NCI-H1436 (cell line): Measurements from ENCODE around the gene KCTD6.

Experiments
- DNase-seq: peaks from one replicate; lab custom pipeline; 2025; lab: John Stamatoyannopoulos, UW

The KCTD6 gene

DNA sequence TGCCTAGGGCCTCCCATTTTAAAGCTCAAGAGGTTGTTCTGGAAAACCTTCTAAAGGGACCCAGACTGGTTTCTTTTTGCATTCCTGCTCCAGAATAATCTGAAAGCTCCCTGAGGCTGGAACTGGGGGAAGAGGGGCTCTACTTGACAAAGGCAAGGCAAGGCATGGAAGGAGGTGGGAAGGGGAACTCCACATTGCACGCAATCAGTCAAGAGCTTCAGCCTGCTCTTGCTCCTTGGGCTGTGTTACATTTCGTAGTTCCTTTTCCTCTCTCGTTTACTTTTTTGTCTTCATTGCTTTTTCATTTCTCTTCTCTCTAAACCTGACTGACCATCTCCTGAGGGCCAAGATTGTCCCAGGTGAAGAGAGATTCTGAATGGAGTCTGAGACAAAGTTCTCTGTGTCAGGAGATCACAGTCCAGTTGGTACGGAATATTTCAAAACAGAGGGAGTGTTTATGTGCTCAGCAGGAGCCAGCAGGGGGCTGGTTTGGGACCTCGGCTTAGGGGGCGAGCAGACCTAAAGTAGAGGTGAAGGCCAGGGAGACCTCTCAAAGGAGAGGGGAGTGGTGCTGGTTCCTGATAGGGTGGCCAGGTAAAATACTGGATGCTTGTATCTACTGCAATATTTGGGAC lies 6.0 kb upstream of the KCTD6 start:
- no peak for DNase-seq

DNA sequence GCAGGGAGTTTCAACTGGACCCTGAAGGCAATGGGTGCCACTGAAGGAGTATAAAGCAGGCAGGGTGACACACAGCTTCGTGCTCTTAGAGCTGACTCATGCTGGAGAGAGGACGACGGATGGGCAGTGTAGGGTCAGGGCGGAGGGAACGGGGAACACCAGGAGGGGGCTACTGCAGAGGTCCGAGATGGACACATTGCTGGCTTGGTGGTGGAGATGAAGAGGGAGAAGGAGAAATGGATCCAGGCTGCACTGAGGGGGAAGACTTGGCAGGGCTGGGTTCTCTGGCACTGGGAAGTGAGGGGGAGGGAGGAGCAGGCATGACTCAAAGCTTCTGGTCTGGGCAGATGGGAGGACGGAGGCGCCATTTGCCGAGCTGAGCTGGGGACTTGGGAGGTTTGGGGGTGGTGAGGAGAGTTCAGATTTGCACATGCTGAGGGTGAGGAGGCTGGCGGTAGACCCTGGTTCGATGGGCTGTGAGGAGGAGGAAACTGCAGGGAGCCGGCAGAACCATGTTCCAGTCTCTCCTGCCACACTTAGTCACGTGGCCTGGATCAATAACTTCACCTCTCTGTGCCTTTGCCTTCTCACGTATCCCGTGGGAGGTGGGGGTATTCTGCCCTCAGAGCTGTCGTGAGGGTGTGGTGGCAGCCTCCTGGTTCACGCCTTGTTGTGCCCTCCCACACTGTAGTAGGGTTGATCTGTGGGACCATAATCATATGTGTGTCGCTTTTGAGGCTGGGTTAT lies 4.6 kb upstream of the KCTD6 start:
- DNase-seq: no peak

DNA sequence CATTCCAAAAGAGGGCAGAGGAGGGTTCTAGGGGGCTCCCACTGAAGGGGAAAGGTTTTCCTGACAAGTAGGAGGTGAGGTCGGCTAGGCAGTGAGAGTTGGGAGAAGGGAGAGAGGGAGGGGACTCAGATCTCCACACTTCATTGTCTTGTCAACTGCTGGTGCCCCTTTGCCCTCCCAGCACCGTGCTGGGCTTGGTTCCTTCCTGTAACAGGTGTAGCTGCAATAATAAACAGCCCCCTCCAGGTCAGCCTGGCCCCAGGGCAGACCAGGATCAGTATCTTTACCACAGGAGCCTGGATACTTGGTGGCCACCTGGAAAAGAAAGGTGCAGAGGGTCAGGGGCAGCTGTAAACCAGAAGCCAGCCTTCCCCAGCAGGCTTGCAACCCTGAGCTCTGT lies 2.9 kb upstream of the KCTD6 start:
- DNase-seq: no peak

DNA sequence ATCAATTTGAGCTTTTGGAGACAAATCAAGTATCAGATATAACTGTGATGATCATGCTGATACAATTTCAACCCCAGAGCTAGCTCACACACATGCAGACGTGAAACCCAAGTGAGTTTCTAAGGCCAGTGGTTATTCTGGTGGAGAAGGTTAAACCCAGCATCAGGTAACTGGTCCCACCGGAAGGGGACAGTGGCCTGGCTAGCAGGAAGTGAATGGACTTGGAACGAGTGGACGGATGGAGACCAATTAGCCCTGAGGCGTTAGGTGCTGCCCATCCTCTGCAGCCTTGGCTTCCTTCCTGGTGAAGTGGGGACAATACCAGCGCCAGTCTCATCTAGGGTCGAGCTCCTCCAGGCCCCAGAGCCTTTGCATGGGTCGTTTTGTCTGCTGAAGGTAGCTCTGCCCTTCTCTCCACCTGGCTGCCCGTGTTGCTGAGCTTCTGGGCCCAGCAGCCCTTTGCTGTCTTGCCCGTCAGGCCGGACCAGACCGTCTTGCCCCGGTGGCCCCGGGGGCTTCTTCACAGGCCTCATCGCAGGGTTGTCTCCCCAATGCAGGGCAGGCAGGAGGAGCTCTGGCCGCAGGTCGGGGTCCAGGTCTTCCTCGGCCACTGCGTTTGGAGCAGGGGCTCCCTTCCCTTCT lies 915 bp upstream of the KCTD6 start:
- DNase-seq: no peak

DNA sequence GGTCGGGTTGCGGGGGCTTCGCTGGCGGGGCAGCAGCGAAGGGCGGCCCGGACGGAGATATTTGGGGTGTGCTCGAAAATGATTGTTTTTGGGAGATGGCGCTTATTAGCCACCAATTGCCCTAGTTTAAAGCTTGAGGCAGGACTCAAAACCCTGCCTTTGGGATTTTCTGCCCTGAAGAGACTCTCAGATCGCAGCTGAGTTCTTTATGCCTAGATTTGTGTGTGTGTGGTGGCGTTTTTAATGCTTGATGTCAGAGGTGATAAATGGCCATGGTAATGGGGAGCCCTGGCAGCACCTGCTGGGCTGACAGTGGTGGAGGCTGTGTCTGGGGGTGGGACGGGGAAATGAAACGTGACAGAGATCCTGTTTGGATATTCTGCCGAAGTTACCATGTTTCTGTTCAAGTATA lies 604 bp downstream of the KCTD6 start:
- DNase-seq: no peak

DNA sequence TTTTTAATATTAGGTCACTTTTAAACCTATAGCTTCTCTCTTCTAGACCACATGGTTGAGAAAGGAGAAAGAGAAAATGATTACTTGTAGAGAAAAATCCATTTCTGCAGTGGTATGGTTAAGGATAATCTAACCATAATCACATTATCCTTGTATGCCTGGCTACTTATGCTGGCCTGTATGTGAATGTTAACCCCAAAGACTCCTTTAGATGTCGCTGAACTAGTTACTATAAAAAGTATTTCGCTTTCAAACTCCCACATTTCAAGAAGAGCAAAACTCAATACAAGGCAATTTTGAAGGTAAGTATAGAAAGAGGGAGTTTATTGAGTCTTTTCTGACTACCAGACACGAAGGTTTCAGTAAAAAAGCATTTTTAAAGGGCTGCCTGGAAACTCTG lies 2.2 kb downstream of the KCTD6 start:
- no peak for DNase-seq

DNA sequence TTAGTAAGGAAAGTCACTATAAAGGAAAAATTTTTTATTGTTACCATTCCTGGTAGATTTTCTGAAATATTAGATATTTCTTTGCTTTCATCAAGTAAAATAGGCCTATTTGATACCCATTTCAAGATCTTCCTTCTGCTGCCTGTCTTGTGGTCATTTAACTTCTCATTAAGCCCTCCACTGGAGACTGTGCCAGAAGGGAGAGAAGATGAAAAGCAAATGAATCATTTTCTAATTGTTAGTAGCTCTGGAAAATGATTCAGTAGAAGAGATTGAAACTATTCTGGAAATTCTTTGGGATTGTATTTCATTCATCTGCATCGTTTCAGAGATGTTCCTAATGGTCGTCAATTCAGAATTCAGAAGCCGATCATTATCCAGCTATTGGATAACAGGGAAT lies 3.2 kb downstream of the KCTD6 start:
- DNase-seq: no peak

DNA sequence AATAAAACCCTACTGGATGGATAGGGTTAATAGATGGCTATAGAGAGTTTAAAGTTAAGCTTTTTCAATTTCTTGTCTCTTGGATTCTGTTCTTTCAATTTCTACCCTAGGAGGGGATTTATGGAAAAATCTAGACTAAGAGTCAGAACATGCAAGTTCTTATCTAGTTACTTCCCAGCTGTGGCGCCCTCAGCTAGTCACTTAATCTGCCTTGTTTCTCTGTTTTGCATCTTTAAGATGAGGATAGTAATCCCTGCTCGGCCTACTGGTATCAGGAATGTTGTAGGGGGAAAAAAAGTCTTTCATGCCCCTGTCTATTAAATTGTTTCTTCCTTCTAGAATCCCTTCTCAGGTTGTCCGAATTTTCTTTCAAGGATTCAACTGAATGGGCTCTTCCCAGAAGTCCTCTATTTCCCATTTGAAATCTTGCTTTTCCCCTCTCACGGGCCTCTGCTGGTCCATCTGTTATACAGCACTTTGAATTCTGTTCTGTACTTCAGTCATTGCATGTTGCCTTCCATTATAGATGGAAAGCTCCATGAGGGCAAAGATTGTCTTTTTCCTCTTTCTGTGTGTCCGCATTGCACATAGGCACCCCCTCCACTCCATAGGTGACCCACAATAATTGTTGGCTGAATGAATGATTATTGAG lies 4.4 kb downstream of the KCTD6 start:
- DNase-seq: no peak

DNA sequence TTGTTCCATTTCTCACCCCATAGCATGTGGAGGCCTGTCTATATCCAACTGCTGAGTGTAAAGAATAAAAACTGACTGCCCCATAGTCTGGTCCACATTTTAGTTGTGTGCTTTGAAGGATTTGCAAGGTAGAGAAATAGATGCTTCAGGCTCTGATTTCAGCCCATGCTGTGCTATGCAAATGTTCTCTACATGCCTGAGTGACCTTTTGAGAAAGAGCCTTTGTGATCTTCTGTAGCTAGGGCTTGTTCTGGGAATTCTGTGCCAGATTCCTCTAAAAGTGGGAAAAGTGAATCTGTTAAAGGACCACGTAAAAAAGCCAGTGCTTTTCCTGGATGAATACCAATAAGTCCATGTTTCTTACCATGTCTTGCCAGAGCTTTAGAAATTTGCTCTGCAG lies 5.2 kb downstream of the KCTD6 start:
- DNase-seq: no peak

DNA sequence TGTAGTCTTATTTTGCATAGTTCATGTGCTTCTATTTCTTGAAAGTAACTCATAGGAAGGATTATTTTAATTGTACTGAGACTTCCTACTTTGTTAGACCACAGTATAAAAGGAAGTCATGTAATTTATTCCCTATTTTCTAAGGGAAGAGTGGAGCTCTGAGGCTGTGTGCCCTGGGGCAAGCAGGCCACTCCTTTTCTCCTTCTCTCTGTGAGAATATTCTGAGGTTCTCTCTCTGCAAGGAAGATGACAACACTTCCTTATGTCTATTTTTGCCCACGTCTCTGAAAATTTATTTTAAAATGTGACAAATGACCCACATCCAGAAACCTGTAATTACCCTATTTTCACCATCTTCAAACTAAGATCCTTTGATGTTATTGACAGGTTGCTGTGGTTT lies 11.0 kb downstream of the KCTD6 start:
- DNase-seq: no peak

DNA sequence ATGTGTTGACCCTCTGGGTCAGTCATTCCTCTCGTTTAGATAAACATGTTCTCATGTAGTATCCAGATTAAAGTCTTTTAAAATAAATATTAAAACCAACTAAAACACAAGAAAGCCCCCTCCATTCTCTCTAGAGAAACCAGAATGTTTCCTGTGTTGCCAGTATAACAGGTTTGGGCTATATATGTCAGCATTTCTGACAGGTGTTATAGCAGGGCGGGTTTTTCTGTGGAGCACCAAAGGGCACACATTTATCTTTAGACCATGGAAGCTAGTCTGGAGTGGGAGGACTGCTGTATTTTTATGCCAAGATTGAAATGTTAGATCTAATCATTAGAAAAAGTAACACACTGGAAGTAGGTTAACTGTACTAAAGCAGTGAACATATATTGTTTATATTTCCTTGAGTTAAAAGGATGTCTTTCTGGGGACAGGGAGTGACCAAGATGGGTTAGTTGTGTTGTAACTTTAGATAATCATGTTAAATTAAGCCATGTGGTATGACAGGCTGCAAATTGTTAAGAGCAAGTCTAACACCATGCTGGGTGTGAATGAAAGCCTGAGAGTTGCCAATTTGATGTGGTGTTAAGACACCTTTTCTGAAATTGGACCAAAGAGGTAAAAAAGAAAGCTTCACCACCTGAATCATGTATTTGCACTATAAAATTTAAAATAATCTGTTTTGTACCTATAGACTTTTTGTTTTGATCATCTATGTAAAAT lies 15.6 kb downstream of the KCTD6 start:
- no peak for DNase-seq

DNA sequence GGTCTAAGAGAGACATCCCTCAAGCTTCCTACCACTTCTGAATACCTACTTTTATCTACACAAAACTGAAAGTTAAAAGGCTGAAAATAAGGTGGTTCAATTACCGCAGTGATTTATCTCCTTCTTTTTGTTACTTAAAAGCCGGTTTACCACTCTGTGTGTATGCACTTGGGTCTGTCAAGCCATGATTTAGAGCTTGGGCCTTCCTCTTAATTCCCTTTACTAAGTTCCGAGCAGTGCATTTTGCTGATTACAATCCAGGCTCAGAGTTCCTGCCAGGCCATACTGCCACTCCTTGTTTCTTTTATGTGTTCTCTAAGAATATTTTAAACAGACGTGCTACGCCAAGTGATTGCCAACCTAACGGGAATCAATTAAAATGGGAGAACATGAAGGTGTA lies 16.5 kb downstream of the KCTD6 start:
- DNase-seq: no peak

DNA sequence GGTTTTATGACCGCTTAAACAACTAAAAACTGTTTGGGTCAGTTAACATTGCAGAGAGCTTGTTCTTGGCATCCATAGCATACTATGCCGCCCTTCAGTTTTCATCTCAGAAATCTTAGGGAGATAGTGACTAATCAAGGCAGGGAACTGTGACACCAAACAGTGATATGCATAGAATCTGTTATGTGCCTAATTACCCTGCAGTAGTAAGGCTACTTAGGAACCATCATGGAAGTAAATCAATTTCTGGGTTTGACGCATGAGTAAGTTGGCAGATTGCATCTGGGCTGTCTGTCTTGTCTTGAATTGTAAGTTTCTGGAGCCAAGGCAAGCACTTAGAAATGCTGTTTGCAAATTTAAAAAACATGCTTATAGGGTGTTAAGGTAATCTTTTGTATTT lies 22.5 kb downstream of the KCTD6 start:
- no peak for DNase-seq

DNA sequence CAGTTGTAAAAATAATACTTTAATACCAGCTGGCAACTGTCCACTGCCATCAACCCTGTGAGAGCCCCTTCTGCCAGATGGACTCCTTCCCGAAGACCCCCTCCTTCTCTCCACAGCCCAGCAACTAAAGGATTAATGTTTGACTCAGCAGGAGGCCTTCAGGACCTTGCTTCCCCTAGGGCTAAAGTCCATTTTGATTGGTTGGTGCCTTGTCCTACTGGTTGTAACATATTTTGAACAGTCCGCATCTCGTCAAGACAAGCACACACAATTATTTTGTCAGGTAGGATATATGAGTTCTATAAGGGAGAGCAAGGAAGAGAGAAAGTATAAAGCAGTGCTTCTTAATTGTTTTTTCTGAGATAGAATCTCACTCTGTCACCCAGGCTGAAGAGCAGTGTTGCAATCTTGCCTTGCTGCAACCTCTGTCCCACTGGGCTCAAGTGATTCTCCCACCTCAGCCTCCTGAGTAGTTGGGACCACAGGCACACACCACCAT lies 26.4 kb downstream of the KCTD6 start:
- DNase-seq: no peak

DNA sequence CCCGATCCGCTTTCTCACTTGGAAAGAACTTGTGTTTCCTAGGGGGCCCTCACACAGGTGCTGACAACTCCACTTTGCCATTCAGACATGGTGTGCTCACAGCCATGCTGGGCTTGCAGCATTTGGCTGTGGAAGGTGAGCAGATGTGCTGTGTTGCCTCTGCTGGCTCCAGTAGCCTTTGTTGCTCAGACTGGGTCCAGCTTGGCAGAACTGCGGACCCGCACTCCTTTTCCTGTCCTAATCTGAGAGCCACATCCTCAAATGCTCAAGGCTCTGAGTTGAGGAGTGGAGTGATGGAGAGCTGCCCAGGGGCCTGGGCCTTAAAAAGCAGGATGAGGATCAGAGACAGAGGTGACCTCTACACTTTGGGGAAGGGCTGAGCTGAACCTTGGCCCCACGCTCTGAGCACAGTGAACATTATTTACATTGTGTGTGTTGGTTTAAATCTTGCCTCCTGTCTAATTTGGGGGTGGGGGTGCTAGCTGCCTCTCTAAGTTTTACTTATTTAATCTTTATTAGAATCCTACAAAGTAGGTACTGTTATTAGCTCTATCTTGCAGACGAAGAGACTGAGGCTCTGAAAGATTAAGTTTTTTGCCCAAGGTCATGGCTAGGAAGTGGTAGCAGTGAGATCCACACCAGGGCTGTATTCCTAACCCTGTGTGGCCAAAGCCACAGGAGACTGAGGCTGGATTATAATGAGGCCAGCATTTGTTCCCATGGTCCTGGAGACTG lies 27.9 kb downstream of the KCTD6 start:
- no peak for DNase-seq

DNA sequence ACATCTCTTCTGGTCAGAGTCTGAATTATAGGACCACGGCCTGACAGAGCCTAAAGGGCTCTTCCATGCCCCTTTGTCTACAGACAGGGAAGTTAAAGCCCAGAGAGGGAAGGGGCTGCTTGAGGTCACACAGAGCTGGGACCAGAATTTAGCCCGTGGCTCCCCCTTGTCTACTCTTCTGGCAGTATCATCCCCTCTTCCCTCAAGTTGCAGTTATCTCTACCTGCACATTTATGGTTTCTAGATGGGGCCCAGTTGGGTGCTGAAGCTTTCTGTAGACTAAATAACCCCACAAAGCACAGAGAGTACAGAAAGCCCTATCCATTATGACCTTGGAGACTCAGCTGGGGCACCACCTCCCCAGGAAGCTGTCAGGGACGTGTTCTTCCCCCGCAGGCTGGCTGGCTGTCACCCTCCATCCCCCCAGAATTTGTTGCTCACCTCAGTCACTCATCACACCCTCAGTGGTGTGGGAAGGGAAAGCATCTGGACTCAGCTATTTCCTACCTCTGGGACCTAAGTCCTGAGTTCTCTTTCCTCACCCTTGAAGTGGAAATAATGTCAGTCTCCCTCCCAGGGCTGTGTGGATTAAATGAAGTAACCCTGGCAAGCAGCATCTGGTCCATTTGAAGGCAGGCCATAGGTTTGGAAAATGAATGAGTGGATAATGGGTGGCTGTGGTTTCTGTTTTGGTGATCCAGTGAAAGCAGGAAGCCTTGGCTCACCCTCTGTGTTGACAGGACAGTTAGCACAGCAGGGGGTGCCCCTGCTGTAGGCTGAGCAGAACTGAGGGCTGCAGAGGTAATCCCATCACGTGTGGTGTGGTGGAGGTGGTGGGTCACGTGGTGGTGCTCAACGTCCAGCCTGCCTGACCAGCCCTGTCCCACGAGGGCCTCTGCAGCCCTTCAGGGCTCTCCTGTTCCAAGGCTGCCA lies 28.8 kb downstream of the KCTD6 start:
- no peak for DNase-seq

DNA sequence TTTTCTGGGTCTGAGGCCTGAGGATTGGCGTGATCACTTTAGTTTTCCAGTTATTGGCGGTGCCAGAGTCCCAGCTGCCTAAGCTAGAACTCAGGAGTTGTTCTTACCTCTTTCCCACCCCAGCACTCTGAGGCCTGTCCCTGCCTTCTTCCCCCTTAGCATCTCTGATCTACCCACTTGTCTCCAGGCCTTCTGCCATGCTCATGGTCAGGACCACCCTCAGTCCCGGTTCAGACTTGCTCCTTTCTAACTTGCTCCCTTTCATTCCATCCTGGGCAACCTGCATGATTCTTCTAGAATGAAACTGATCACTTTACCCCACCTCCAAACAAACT lies 29.4 kb downstream of the KCTD6 start:
- DNase-seq: no peak

DNA sequence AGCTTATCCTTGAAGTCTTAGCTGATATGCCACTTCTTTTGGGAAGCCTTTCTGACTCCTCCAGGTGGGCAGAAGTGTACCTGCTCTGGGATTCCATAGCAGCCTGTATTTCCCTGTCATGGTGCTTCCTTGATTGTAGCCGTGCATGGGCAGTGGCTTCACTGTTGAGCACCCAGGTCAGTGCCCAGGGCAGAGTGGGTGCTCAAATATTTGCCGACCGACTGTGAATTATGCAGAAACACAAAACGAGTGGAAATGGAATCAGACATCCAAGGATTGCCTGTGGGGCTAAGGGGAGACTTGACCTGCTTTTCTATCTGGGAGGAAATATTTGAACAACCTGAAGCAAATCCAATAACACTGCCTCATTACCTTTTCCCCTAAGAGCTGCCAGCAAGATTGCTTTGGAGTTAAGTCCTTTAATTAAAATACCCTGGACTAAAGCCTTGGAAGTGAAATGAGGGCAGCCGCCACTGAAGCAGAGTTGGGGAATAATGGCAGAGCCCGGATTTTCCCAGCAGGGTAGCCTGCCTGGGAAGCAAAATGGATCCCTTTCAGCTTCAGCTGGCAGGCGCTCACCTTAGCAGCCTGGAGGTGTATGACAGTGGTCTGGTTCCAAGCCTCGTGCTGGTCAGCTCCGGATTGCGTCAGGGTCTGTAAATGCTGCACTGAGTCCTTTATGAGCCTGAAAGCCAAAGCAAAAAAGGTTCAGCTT lies 30.2 kb downstream of the KCTD6 start:
- DNase-seq: no peak

DNA sequence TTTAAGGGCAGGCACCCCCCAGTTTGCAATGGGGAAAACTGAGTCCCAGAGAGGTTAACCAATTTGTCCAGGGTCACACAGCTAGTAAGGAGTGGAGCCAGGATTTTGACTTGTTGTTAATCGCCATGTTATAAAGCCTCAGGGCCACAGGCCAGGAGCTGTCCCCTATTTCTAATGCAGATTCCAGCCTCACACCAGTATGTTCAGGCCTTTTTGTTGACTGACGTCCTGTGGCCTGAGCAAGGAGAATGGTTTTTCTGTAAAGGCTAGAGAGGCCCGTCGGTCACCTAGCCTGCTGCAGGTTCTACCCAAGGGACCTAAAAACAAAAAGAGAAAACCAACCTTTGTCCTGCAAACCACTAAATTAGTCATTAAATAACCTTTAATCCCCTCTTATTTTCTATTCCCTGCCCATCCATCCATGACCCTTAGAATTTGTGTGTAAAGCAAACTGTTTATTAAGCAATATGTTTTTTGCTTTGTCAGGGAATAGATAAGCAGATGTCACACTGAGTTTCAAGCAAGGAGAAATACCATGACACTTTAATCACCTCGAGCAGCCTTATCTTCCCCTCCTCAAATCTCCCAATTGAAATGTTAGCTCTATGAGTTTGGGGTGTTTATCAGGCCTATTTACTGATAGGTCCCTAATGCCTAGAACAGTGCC lies 31.0 kb downstream of the KCTD6 start:
- no peak for DNase-seq
